ENCODE measurements around the gene RPS5. TPM values are rescaled to one million over a fixed set of nuclear protein-coding genes. Genes with fewer than 3 reads are reported as not detected.

Gene RPS5
- total RNA-seq, 4 donors from 2014 or later = 904 to 1,484 (median 1,230) TPM

DNA sequence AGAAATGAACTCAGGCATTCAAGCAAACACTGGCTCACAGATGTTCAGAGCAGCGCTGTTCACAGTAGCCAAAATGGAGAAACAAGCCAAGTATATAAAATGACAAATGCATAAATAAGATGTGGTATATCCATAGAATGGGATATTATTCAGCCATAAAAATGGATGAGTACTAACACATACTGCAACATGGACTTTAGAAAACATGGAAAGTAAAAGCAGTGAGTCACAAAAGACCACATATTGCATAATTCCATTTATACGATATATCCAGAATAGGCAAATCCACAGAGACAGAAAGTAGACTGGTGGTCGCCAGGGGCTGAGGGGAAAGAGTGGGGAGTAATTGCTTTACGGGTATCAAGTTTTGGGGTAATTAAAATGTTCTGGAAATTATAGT is 12.9 kb upstream of the RPS5 start:
- TF ChIP-seq, protein P1, sequence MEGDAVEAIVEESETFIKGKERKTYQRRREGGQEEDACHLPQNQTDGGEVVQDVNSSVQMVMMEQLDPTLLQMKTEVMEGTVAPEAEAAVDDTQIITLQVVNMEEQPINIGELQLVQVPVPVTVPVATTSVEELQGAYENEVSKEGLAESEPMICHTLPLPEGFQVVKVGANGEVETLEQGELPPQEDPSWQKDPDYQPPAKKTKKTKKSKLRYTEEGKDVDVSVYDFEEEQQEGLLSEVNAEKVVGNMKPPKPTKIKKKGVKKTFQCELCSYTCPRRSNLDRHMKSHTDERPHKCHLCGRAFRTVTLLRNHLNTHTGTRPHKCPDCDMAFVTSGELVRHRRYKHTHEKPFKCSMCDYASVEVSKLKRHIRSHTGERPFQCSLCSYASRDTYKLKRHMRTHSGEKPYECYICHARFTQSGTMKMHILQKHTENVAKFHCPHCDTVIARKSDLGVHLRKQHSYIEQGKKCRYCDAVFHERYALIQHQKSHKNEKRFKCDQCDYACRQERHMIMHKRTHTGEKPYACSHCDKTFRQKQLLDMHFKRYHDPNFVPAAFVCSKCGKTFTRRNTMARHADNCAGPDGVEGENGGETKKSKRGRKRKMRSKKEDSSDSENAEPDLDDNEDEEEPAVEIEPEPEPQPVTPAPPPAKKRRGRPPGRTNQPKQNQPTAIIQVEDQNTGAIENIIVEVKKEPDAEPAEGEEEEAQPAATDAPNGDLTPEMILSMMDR (IDR thresholded peaks at IDR 0.05; ENCODE audit: low read depth) = no peak

DNA sequence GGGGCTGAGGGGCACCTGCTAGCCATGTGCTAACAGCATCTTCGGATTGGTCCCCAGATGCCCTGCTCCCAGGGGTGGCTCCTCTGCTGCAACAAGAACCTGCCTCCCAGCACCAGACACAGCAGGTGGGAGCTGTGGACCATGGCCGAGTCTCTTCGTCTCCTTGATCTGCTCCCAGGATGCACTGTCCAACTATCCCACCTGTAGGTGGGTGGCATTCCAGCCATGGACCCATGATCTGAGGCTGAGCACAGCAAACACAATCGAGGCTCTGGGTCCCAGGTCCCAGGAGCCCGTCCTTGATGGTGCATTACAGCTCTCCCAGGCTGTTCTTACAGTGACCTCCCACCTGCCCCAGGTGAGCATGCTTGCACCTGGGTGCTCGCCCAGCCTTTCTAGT is 7.8 kb upstream of the RPS5 start:
- TF ChIP-seq, protein P1 (IDR thresholded peaks at IDR 0.05; ENCODE audit: low read depth) = no peak

DNA sequence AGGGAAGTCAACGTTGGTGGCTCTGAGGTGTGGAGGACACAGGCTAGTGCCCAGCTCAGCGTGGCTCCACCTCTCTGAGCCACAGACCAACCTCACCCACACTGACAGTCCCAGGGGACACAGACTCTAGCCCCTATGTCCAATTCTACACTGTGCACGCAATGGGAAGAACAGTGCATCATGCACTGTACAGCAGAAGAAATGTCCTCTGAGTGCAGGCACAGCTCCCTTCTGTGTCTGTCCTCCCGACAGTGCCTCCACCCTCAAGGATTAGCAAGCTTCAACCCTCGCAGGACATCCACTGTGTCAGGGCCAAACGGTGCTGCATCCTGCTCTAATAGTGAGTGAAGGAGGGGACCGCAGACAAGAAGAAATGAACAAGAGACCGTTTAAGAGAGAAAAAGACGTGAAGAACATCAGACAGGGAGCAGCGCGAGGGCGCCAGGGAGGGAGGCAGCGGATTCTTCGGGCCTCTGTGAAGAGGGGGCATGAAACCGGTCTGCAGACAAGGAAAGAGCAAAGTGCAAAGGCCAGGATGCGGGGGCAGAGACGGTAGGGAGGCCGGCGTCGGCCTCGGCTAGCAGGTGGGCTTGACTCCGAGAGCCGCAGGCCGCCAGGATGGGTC is 6.9 kb upstream of the RPS5 start:
- TF ChIP-seq, protein P1 (IDR thresholded peaks at IDR 0.05; ENCODE audit: low read depth) = no peak

DNA sequence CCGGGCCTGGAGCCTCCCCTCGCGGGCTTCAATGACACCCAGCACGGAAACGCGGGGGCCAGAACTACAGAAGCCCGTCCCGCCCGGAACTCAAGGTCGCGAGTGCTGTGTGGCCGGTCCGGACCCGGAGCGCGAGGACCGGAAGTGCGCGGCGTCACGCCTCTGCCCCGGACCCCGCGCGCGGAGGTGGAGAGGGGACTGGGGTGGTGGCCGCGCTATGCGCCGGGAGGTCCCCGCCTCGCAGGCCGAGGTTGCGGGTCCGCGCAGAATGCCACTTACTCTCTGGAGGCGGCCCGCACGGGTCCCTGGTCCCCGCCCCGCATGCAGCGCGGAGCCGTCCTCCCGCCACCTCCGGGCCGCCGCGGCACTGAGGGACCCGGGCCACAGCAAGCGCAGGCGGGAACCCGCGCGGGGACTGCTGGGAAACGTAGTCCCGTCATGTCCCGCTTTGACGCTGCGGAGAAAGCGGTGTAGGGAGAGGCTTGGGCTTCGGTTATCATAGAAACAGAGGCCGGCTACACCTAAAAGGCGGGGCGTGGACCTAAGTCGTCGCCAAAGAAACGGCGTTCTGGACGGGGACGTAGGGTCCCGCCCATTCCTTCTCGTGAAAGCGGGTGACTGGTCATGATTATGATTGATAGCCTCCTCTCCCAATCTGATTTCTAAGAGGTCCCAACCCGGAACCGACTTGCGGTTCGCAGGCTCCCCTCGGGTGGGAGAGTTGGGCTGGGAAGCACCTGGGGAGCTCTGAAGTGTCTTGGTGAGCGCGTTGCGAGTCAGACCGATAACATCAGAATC is 6.2 kb upstream of the RPS5 start, which contains the start of gene ZNF837:
TSS of gene ZNF837 (minus strand) at position 369 of the 798 bp plus-strand sequence. CDS start 11,698 bp downstream, outside the sequence.
- TF ChIP-seq, protein P1 (IDR thresholded peaks at IDR 0.05; ENCODE audit: low read depth) = no peak

DNA sequence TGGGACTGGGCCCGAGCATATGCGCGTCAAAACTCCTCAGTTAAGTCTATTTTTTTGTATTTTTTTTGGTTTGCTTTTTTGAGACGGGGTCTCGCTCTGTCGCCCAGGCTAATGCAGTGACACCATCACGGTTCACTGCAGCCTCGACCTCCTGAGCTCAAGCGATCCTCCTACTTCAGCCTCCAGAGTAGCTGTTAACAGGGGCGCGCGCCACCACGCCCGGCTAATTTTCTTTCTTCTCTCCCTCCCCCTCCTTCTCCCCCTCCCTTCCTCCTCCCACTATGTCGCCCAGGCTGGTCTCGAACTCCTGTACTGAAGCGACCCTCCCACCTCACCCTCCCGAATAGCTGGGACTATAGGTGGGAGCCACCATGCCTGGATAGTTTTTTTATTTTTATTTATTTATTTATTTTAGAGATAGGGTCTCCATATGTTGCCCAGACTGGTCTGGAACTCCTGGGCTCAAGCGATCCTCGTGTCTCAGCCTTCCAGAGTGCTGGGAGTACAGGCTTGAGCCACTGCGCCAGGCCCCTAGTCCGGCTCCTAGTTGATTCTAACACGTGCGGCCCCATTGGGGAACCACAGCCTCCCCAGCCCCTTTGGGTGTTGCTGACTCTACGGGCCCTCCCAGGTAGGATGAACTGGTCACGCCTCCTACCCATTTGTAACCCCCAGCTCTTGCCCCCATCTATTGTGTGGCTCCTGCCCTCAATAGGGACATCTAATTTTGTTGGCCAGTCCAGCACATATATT is 5.4 kb upstream of the RPS5 start:
- TF ChIP-seq, protein P1 (IDR thresholded peaks at IDR 0.05; ENCODE audit: low read depth) = no peak

DNA sequence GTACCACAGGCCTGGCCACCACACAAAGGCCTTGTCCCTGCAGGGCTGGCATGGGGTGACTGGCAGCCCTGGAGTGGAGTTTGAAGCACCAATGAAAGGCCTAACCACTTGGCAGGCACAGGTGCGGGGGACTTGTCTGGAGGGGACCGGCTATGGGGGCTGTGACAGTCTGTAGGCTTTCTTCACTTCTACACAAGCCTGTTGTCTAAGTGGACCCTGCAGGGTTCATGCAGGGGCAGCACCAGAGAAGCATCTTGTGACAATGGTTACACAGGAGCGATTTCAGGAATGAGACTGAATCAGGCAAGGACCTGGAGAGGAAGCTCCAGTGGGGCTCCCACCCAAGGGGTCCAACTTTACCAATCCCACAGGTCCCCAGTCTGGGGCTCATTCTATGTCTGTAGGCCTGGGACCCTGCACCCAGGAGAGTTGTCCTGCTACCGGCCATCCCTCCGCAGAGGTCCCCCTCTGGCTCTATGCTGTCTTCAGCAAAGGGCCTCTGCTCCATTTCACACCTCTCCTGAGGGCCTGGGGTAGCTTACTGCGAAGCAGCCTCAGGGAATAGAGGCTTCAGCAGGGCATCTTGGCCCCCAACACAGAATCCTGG is 4.0 kb upstream of the RPS5 start:
- TF ChIP-seq, protein P1 (IDR thresholded peaks at IDR 0.05; ENCODE audit: low read depth) = no peak

Measured in subcutaneous adipose tissue (tissue), 4 donors.